OCI-LY7 (cell line): ENCODE data around the gene RFFL. TPM values are rescaled to one million over a fixed set of nuclear protein-coding genes. Genes with fewer than 3 reads are reported as not detected.

Experiments used
- BruUV-seq: library from RNA; stranded (reverse); fragments of 400-500 nt; replicated peaks from 2 replicates; lab custom pipeline; 2021; lab: Mats Ljungman, UMichigan
- CTCF ChIA-PET: fragments of 300-600 bp; sonication (Branson Sonifier 250); formaldehyde crosslinking; loops from one replicate; lab custom pipeline; 2022; ENCODE audit warnings: antibody characterized with exemption; ENCODE audit not compliant: unreplicated experiment; lab: Charles Lee
- POLR2A ChIA-PET: fragments of 300-600 bp; sonication (Branson Sonifier 250); formaldehyde crosslinking; loops from one replicate; lab custom pipeline; 2022; ENCODE audit warnings: antibody characterized with exemption; lab: Charles Lee
- DNase-seq: peaks from one replicate; pipeline ENCODE4 v3.0.0-alpha.2; 2015; ENCODE audit warnings: low spot score
- H2AFZ ChIP-seq: fragments of 200-600 bp; sonication (generic), shearing (Covaris generic); 2 replicates; pipeline ENCODE4 v1.6.1; 2014; ENCODE audit warnings: mild to moderate bottlenecking, antibody characterized with exemption, low read length, moderate library complexity
- H3K27ac ChIP-seq: fragments of 200-600 bp; sonication (generic); 2 replicates; pipeline ENCODE4 v1.5.1; 2014; ENCODE audit warnings: mixed run types, low read depth, mild to moderate bottlenecking, moderate library complexity, low read length, inconsistent platforms; ENCODE audit not compliant: poor library complexity, severe bottlenecking
- H3K36me3 ChIP-seq: fragments of 200-600 bp; sonication (generic); 2 replicates; pipeline ENCODE4 v1.6.1; 2014; ENCODE audit warnings: mild to moderate bottlenecking, antibody characterized with exemption, low read length, moderate library complexity, mixed read lengths; ENCODE audit not compliant: insufficient read depth
- H3K4me1 ChIP-seq: fragments of 200-600 bp; sonication (generic); 2 replicates; pipeline ENCODE4 v1.5.1; 2014; ENCODE audit warnings: mild to moderate bottlenecking, low read length; ENCODE audit not compliant: insufficient read depth, poor library complexity, severe bottlenecking
- H3K4me2 ChIP-seq: fragments of 200-600 bp; sonication (generic); 2 replicates; pipeline ENCODE4 v1.6.1; 2014; ENCODE audit warnings: mild to moderate bottlenecking, low read length
- H3K4me3 ChIP-seq: fragments of 200-600 bp; sonication (generic); 2 replicates; pipeline ENCODE4 v1.5.1; 2014; ENCODE audit warnings: mild to moderate bottlenecking, low read depth, low read length; ENCODE audit not compliant: poor library complexity, severe bottlenecking
- H3K79me2 ChIP-seq: fragments of 200-600 bp; sonication (generic); 2 replicates; pipeline ENCODE4 v1.6.1; 2016; ENCODE audit warnings: low read depth, mild to moderate bottlenecking, low read length, moderate library complexity, mixed read lengths; ENCODE audit not compliant: insufficient read depth
- H3K9me2 ChIP-seq: fragments of 200-600 bp; sonication (generic); 2 replicates; pipeline ENCODE4 v1.6.1; 2016; ENCODE audit warnings: mild to moderate bottlenecking, low read length, mixed read lengths; ENCODE audit not compliant: insufficient read depth
- H3K9me3 ChIP-seq: fragments of 200-600 bp; sonication (generic); 2 replicates; pipeline ENCODE4 v1.6.1; 2014; ENCODE audit warnings: mild to moderate bottlenecking, mixed run types, low read length, mixed read lengths
- H4K20me1 ChIP-seq: fragments of 200-600 bp; sonication (generic); 2 replicates; pipeline ENCODE4 v1.6.1; 2014; ENCODE audit warnings: mild to moderate bottlenecking, antibody characterized with exemption, low read length, moderate library complexity, mixed read lengths; ENCODE audit not compliant: insufficient read depth
- CTCF ChIP-seq: fragments of 200-600 bp; sonication (generic); conservative IDR thresholded peaks from 2 replicates; pipeline ENCODE4 v1.5.1; 2014; ENCODE audit warnings: mild to moderate bottlenecking, antibody characterized with exemption, low read length, moderate library complexity, mixed read lengths
- EZH2phosphoT487 ChIP-seq: fragments of 200-600 bp; sonication (generic); IDR thresholded peaks from 2 replicates; pipeline ENCODE4 v1.6.1; 2018; ENCODE audit warnings: low read depth, borderline replicate concordance, mild to moderate bottlenecking, mixed run types, antibody characterized with exemption, low read length, moderate library complexity, mixed read lengths
- intact Hi-C: fragments of 100-400 bp; cut with micrococcal nuclease; formaldehyde crosslinking; loops from one replicate; pipeline ENCODE4 v1.10.0; 2022; ENCODE audit not compliant: unreplicated experiment
- total RNA-seq, 2 experiments: library from RNA; depleted of rRNA in 1 of 2; stranded (reverse); fragments of >200 nt in 1 of 2; shearing (Covaris generic) in 1 of 2; gene quantifications; 2 replicates each; pipeline ENCODE4 v1.2.3, GENCODE V29; 2014 to 2022

Gene RFFL
- total RNA-seq, 2 experiments from 2014 or later, result 15.6 to 16.1 TPM

GRCh38 chr17:35083071-35083470, 19.6 kb upstream of the RFFL start:
- no peaks in the 10 kb centered on the region for H4K20me1 ChIP-seq
- no peaks in the 10 kb centered on the region for H3K36me3 ChIP-seq
- CTCF ChIA-PET, result no interaction called here
- POLR2A ChIA-PET, result interaction anchor here (0.6 to 1.0 kb wide), 3 partner anchors 13 to 707 kb away, joined by 3 to 5 read pairs (median 4); no protein-coding TSS in a partner anchor
- no peak overlapping the region for H2AFZ ChIP-seq
- H3K4me1 ChIP-seq, result peaks cover 46% of the 10 kb centered on the region
- H3K4me3 ChIP-seq, result no peak overlapping the region
- H3K27ac ChIP-seq, result no peak overlapping the region
- peak overlapping the region; percentile 46 for H3K4me2 ChIP-seq
- TF ChIP-seq EZH2phosphoT487 (no peak), CTCF (no peak)
- BruUV-seq, result no TSS peak
- no peak for DNase-seq
- no peaks in the 10 kb centered on the region for H3K9me2 ChIP-seq
- H3K79me2 ChIP-seq, result no peaks in the 10 kb centered on the region; the same call in 1 of the 2 replicates
- no peaks in the 10 kb centered on the region for H3K9me3 ChIP-seq
- intact Hi-C loops, result no loop called here

GRCh38 chr17:35082073-35082657, 18.7 kb upstream of the RFFL start:
- intact Hi-C loops, result no loop called here
- no peak overlapping the region for H2AFZ ChIP-seq
- no peak overlapping the region for H3K4me3 ChIP-seq
- H3K4me2 ChIP-seq, result peak overlapping the region; percentile 46
- POLR2A ChIA-PET, result interaction anchor here (0.6 to 1.0 kb wide), 3 partner anchors 12 to 68 kb away, joined by 3 to 5 read pairs (median 4); no protein-coding TSS in a partner anchor
- H3K27ac ChIP-seq, result no peak overlapping the region
- H3K9me2 ChIP-seq, result no peaks in the 10 kb centered on the region
- BruUV-seq, result no TSS peak
- DNase-seq, result peak; percentile 33
- TF ChIP-seq EZH2phosphoT487, result no peak
- no peak for TF ChIP-seq CTCF
- CTCF ChIA-PET, result no interaction called here
- no peaks in the 10 kb centered on the region for H3K9me3 ChIP-seq
- H4K20me1 ChIP-seq, result no peaks in the 10 kb centered on the region
- no peaks in the 10 kb centered on the region; the same call in 1 of the 2 replicates for H3K79me2 ChIP-seq
- no peaks in the 10 kb centered on the region for H3K36me3 ChIP-seq
- H3K4me1 ChIP-seq, result peaks cover 37% of the 10 kb centered on the region

GRCh38 chr17:35081638-35082037, 18.1 kb upstream of the RFFL start:
- H3K79me2 ChIP-seq, result no peaks in the 10 kb centered on the region
- no peak overlapping the region for H2AFZ ChIP-seq
- H3K9me2 ChIP-seq, result no peaks in the 10 kb centered on the region
- DNase-seq, result no peak
- ChIA-PET POLR2A (interaction anchor here (0.8 kb wide), 1 partner anchor 47 kb away, joined by 7 read pairs; no protein-coding TSS in a partner anchor), CTCF (no interaction called here)
- H3K9me3 ChIP-seq, result no peaks in the 10 kb centered on the region
- no peak for TF ChIP-seq CTCF
- TF ChIP-seq EZH2phosphoT487, result no peak
- BruUV-seq, result no TSS peak
- intact Hi-C loops, result no loop called here
- no peaks in the 10 kb centered on the region for H3K36me3 ChIP-seq
- H3K4me2 ChIP-seq, result peak overlapping the region; percentile 25
- H3K4me1 ChIP-seq, result peaks cover 34% of the 10 kb centered on the region
- no peak overlapping the region for H3K4me3 ChIP-seq
- no peaks in the 10 kb centered on the region for H4K20me1 ChIP-seq
- H3K27ac ChIP-seq, result no peak overlapping the region
